ENCODE measurements around the gene USP6NL.

Gene USP6NL

DNA sequence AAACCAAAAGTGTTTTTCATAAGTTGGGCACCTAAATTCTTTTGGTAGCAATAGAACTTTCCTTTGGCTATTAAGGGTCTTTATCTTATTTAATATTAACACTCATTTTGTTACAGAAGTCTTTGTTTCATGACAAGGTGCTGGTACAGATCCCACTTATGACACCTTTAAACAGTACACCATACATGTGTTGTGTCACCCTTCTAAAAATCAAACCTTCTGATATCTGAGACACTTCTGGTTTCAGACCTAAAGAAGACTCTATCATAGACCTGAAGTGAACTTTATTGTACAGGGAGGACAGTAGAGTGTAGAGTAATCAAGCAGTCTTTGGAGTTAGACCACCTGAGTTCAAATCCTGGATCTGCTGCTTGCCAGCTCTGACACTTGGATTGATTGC, 5.8 kb upstream of the USP6NL start:
- H3F3A ChIP-seq (ENCODE audit: low read depth) = no peaks in the 10 kb centered on the region
- no peaks in the 10 kb centered on the region for H3K79me2 ChIP-seq (ENCODE audit: insufficient read depth, low read length)
- H3K9me3 ChIP-seq (ENCODE audit: insufficient read depth, low read depth, low read length) = 0 out of 2 replicates have a peak, but pooled peaks cover 3% of the 10 kb centered on the region
- no peaks in the 10 kb centered on the region for H4K20me1 ChIP-seq (ENCODE audit: insufficient read depth, low read length, poor library complexity, severe bottlenecking)
- no peak for TF ChIP-seq EZH2phosphoT487 (IDR thresholded peaks at IDR 0.05; ENCODE audit: borderline replicate concordance)
- TF ChIP-seq, protein P1, sequence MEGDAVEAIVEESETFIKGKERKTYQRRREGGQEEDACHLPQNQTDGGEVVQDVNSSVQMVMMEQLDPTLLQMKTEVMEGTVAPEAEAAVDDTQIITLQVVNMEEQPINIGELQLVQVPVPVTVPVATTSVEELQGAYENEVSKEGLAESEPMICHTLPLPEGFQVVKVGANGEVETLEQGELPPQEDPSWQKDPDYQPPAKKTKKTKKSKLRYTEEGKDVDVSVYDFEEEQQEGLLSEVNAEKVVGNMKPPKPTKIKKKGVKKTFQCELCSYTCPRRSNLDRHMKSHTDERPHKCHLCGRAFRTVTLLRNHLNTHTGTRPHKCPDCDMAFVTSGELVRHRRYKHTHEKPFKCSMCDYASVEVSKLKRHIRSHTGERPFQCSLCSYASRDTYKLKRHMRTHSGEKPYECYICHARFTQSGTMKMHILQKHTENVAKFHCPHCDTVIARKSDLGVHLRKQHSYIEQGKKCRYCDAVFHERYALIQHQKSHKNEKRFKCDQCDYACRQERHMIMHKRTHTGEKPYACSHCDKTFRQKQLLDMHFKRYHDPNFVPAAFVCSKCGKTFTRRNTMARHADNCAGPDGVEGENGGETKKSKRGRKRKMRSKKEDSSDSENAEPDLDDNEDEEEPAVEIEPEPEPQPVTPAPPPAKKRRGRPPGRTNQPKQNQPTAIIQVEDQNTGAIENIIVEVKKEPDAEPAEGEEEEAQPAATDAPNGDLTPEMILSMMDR (conservative IDR thresholded peaks at IDR 0.05; ENCODE audit: low read length) = no peak
- H3K9me2 ChIP-seq (replicated peaks; ENCODE audit: low read depth, low read length) = no peaks in the 10 kb centered on the region
- no peak overlapping the region for H3K9ac ChIP-seq (ENCODE audit: low read depth, low read length, poor library complexity, severe bottlenecking)
- H3K4me1 ChIP-seq (ENCODE audit: insufficient read depth, low read length, poor library complexity, severe bottlenecking) = peaks cover 4% of the 10 kb centered on the region
- H3K4me3 ChIP-seq (ENCODE audit: low read length, poor library complexity, severe bottlenecking) = no peak overlapping the region
- H3K27me3 ChIP-seq (ENCODE audit: insufficient read depth, low read length, poor library complexity, severe bottlenecking) = no peaks in the 10 kb centered on the region
- no peaks in the 10 kb centered on the region for H3K36me3 ChIP-seq (ENCODE audit: insufficient read depth, low read length)
- no peak overlapping the region for H3K4me2 ChIP-seq (ENCODE audit: low read depth, low read length, poor library complexity, severe bottlenecking)
- no peak overlapping the region for H2AFZ ChIP-seq (ENCODE audit: low read length)

DNA sequence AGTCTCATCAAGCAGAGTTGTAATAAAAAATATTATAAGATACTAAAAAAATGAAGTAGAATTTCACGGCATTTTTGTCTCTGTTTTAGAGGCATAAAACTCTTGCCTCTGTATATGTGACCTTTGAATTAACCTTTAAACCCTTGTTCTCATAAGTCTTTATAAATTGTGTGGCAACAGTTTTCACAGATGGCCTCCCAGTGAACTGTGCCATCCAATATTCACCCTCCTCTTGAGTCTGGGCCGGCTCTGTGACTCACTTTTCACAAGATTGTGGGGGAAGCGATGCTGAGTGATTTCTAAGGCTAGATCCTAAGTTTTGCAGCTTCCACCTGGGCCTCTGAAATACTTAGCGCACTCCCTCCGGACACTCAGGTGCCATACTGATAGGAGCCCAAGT, 4.6 kb upstream of the USP6NL start:
- H2AFZ ChIP-seq (ENCODE audit: low read length) = no peak overlapping the region
- TF ChIP-seq EZH2phosphoT487 (IDR thresholded peaks at IDR 0.05; ENCODE audit: borderline replicate concordance) = no peak
- TF ChIP-seq, protein P1 (conservative IDR thresholded peaks at IDR 0.05; ENCODE audit: low read length) = no peak
- H3K4me2 ChIP-seq (ENCODE audit: low read depth, low read length, poor library complexity, severe bottlenecking) = no peak overlapping the region
- no peaks in the 10 kb centered on the region for H4K20me1 ChIP-seq (ENCODE audit: insufficient read depth, low read length, poor library complexity, severe bottlenecking)
- H3K4me3 ChIP-seq (ENCODE audit: low read length, poor library complexity, severe bottlenecking) = no peak overlapping the region
- no peak overlapping the region for H3K9ac ChIP-seq (ENCODE audit: low read depth, low read length, poor library complexity, severe bottlenecking)
- peaks cover 8% of the 10 kb centered on the region for H3K4me1 ChIP-seq (ENCODE audit: insufficient read depth, low read length, poor library complexity, severe bottlenecking)
- no peaks in the 10 kb centered on the region for H3K36me3 ChIP-seq (ENCODE audit: insufficient read depth, low read length)
- peaks cover 2% of the 10 kb centered on the region; the same call in 1 of the 2 replicates for H3K79me2 ChIP-seq (ENCODE audit: insufficient read depth, low read length)
- H3K9me3 ChIP-seq (ENCODE audit: insufficient read depth, low read depth, low read length) = 0 out of 2 replicates have a peak, but pooled peaks cover 3% of the 10 kb centered on the region
- no peaks in the 10 kb centered on the region for H3F3A ChIP-seq (ENCODE audit: low read depth)
- H3K27me3 ChIP-seq (ENCODE audit: insufficient read depth, low read length, poor library complexity, severe bottlenecking) = no peaks in the 10 kb centered on the region
- H3K9me2 ChIP-seq (replicated peaks; ENCODE audit: low read depth, low read length) = no peaks in the 10 kb centered on the region

DNA sequence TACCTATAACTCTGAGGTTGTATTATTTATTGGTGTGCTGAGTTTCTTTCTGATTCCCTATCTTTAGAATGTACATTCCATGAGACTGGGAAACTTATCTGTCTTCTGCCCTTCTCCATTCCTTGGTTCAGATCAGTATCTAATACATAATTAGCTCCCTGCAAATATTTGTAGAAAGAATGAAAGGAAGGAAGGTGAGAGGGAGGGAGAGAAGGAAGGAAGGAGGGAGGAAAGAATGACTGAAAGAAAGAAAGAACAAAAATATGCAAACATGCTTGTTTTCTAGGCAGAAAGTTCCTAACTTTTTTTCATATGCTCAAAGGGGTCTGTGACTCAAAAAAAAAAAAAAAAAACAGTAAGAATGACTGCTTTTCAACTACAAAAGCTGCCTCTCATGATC, 3.9 kb upstream of the USP6NL start:
- H3K27me3 ChIP-seq (ENCODE audit: insufficient read depth, low read length, poor library complexity, severe bottlenecking) = no peaks in the 10 kb centered on the region
- peak overlapping the region; percentile 27; the same call in 1 of the 2 replicates for H2AFZ ChIP-seq (ENCODE audit: low read length)
- TF ChIP-seq, protein P1 (conservative IDR thresholded peaks at IDR 0.05; ENCODE audit: low read length) = no peak
- TF ChIP-seq EZH2phosphoT487 (IDR thresholded peaks at IDR 0.05; ENCODE audit: borderline replicate concordance) = no peak
- no peaks in the 10 kb centered on the region for H3F3A ChIP-seq (ENCODE audit: low read depth)
- H3K9me2 ChIP-seq (replicated peaks; ENCODE audit: low read depth, low read length) = no peaks in the 10 kb centered on the region
- H3K4me3 ChIP-seq (ENCODE audit: low read length, poor library complexity, severe bottlenecking) = no peak overlapping the region
- peaks cover 11% of the 10 kb centered on the region for H3K4me1 ChIP-seq (ENCODE audit: insufficient read depth, low read length, poor library complexity, severe bottlenecking)
- H3K4me2 ChIP-seq (ENCODE audit: low read depth, low read length, poor library complexity, severe bottlenecking) = no peak overlapping the region
- H3K9ac ChIP-seq (ENCODE audit: low read depth, low read length, poor library complexity, severe bottlenecking) = no peak overlapping the region
- peaks cover 8% of the 10 kb centered on the region for H3K79me2 ChIP-seq (ENCODE audit: insufficient read depth, low read length)
- H4K20me1 ChIP-seq (ENCODE audit: insufficient read depth, low read length, poor library complexity, severe bottlenecking) = peaks cover 5% of the 10 kb centered on the region
- no peaks in the 10 kb centered on the region for H3K36me3 ChIP-seq (ENCODE audit: insufficient read depth, low read length)
- 0 out of 2 replicates have a peak, but pooled peaks cover 3% of the 10 kb centered on the region for H3K9me3 ChIP-seq (ENCODE audit: insufficient read depth, low read depth, low read length)
